ENCODE results near the gene HTRA2.
"Not testable (repeated sequence)": the region's sequence is repeated elsewhere in the genome, so short reads cannot be mapped to it uniquely, and the experiment has no call there.

The HTRA2 gene

DNA sequence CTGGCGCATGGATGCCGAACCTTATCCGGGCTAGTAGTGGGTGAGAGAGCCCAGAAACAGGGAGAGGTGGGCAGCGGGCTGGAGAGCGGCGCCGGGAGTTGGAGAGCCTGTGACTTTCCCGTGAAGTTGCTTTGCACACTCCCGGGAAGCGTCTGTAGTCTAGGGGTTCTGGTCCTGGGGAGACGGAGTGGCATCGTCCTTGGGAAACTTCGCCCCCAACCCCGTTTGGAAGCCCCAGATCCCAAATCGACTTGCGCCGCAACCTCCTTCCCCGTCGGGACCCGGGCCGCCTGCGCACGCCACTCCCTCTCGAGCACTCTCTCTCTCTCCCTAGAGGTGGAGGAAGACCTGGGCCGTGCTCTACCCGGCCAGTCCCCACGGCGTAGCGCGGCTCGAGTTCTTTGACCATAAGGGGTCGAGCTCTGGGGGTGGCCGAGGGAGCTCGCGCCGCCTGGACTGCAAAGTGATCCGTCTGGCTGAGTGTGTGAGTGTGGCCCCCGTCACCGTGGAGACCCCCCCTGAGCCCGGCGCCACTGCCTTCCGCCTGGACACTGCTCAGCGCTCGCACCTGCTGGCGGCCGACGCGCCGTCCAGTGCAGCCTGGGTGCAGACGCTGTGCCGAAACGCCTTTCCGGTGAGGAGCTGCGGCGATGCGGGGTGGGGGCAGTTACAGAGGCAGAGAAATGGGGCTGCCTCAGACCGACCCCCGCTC is 25.2 kb downstream of the HTRA2 start:
- Mint-ChIP-seq H3K36me3 (ENCODE audit: low read depth) (no peaks in the 10 kb centered on the region), H3K4me3 (peak overlapping the region; percentile 94), H3K9me3 (no peaks in the 10 kb centered on the region), H3K4me1 (ENCODE audit: low read depth) (peaks cover 16% of the 10 kb centered on the region), H3K27ac (peak overlapping the region; percentile 85), H3K27me3 (peaks cover 18% of the 10 kb centered on the region)

DNA sequence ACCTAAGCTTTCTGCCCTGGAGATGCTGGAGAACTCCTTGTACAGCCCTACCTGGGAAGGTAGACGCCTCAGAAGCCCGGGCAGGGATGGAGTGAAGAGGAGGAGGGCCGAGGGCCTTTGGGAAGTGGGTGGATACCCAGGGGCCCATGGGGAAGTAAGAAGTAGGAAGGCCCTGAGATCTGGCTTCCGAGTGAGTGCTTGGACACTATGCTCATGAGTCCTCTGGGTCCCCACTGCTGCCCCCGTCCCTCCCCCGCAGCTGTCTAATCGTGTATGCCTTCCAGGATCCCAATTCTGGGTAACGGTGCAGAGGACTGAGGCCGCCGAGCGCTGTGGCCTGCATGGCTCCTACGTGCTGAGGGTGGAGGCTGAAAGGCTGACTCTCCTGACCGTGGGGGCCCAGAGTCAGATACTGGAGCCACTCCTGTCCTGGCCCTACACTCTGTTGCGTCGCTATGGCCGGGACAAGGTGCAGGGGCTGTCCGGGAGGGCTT is 25.9 kb downstream of the HTRA2 start:
- peak overlapping the region; percentile 85 for H3K27ac Mint-ChIP-seq
- H3K36me3 Mint-ChIP-seq (ENCODE audit: low read depth) = no peaks in the 10 kb centered on the region
- peaks cover 23% of the 10 kb centered on the region for H3K4me1 Mint-ChIP-seq (ENCODE audit: low read depth)
- peaks cover 14% of the 10 kb centered on the region for H3K27me3 Mint-ChIP-seq
- no peaks in the 10 kb centered on the region for H3K9me3 Mint-ChIP-seq
- peak overlapping the region; percentile 94 for H3K4me3 Mint-ChIP-seq

DNA sequence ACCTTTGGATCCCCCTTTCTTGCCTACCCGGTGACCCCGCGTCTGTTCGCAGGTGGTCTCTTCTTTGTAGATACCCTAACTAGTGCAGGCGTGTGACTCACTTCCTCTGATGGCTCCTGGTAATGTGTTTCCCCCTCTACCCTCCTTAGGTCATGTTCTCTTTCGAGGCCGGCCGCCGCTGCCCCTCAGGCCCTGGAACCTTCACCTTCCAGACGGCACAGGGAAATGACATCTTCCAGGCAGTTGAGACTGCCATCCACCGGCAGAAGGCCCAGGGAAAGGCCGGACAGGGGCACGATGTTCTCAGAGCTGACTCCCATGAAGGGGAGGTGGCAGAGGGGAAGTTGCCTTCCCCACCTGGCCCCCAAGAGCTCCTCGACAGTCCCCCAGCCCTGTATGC is 26.4 kb downstream of the HTRA2 start:
- Mint-ChIP-seq H3K4me3 (peak overlapping the region; percentile 94), H3K36me3 (ENCODE audit: low read depth) (no peaks in the 10 kb centered on the region), H3K27me3 (peaks cover 12% of the 10 kb centered on the region), H3K9me3 (no peaks in the 10 kb centered on the region), H3K27ac (no peak overlapping the region), H3K4me1 (ENCODE audit: low read depth) (peaks cover 23% of the 10 kb centered on the region)

DNA sequence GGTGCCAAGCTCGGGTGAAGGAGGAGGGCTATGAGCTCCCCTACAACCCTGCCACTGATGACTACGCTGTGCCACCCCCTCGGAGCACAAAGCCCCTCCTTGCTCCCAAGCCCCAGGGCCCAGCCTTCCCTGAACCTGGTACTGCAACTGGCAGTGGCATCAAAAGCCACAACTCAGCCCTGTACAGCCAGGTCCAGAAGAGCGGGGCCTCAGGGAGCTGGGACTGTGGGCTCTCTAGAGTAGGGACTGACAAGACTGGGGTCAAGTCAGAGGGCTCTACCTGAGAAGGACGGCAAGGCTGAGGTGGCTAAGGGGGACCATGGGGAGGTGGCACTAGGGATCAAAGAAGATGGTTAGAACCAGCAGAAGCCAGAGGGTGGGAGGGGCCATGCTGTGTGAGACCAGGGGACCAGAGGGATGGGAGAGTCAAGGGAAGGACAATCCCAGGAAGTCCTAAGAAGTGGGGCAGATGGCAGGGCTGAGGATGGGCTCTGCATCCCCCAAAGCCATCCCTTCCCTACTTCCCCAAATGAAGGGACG is 27.2 kb downstream of the HTRA2 start:
- H3K36me3 Mint-ChIP-seq (ENCODE audit: low read depth) = no peaks in the 10 kb centered on the region
- peaks cover 23% of the 10 kb centered on the region for H3K4me1 Mint-ChIP-seq (ENCODE audit: low read depth)
- H3K9me3 Mint-ChIP-seq = no peaks in the 10 kb centered on the region
- H3K4me3 Mint-ChIP-seq = no peak overlapping the region
- peaks cover 12% of the 10 kb centered on the region for H3K27me3 Mint-ChIP-seq
- H3K27ac Mint-ChIP-seq = peak overlapping the region; percentile 34

DNA sequence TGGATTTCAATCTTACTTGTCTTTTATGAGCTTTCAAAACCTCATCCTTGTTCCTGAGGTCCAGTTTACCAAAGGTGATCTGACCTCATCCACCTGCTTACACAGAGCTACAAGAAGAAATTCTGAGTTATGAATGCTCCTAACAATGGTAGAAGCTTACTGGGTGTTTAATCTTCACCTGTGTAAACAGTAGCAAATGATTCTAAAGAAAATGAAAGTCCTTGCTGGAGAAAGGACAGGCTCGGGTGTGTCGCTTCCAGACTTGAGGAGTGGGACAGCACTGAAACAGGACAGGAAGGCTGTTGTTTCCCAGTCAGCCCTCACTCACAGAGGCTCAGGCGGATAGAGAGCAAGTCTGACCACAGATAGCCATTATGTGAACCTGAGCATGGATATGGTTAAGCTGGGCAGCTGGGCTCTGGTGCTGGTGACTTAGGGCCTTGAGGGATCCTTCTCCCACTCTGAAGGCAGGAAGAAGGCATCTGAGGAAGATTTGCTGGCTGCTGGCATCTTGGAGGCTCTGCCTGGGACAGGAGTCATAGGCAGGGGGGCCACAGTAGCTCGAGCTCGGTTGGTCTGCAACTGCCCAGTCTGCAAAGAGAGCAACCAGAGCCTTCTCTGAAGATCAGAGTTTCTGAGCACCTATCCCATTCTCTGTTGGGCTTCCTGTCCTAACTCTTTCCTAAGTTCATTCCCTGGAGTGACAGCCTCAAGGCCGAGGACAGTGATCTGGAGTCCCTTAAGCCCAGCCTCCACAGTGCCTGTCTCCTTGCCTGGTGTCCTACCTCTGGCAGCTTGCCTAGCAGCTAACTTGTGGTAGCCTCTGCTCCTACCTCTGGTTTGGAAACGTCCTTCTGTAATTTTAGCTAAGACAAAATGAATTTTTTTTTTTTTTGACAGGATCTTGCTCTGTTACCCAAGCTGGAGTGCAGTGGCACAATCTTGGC is 28.8 kb downstream of the HTRA2 start:
- Mint-ChIP-seq H3K9me3 (no peaks in the 10 kb centered on the region), H3K4me3 (no peak overlapping the region), H3K27ac (no peak overlapping the region), H3K36me3 (ENCODE audit: low read depth) (no peaks in the 10 kb centered on the region), H3K4me1 (ENCODE audit: low read depth) (peaks cover 27% of the 10 kb centered on the region), H3K27me3 (peaks cover 20% of the 10 kb centered on the region)

DNA sequence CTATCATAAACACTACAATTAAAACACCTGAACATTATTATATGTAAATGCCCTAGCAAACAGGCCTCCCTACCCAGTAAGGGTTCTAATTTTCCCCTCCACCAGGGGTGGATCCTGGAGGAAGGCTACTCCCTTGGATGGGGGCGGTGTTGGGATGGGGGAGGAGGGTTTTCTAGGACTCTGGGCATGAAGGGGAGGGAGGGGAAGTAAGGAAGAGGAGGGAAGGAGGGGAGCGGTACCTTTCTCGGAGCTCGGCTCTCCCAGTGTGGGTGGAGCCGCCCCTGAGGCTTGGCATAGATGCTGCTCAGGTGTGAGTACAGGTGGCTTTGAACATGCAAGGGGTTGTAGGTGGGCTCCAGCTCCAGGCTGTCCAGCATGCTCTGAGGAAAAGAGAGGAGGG is 30.2 kb downstream of the HTRA2 start:
- Mint-ChIP-seq H3K4me1 (ENCODE audit: low read depth) (peaks cover 24% of the 10 kb centered on the region), H3K36me3 (ENCODE audit: low read depth) (no peaks in the 10 kb centered on the region), H3K4me3 (no peak overlapping the region), H3K27me3 (peaks cover 25% of the 10 kb centered on the region), H3K27ac (no peak overlapping the region), H3K9me3 (no peaks in the 10 kb centered on the region)

DNA sequence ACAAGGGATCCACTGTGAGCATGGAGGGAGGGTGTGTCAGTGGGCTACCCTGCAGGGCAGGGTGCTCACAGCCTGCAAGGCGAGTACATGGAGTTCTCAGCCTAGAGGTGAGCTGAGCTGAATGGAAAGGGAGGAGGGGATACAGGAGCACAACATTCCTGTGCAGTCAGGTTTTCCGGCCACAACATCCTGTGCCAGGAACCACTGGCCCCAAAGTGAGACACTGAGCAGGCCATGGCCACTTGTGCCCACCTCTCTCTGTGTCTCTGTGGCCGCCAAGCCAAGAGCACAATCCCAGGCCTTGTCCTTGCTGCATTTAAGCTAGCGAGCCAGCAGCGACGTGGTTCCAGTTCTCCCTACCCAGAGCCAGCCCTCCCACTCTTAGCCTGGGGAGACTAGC is 30.9 kb downstream of the HTRA2 start:
- peaks cover 25% of the 10 kb centered on the region for H3K27me3 Mint-ChIP-seq

DNA sequence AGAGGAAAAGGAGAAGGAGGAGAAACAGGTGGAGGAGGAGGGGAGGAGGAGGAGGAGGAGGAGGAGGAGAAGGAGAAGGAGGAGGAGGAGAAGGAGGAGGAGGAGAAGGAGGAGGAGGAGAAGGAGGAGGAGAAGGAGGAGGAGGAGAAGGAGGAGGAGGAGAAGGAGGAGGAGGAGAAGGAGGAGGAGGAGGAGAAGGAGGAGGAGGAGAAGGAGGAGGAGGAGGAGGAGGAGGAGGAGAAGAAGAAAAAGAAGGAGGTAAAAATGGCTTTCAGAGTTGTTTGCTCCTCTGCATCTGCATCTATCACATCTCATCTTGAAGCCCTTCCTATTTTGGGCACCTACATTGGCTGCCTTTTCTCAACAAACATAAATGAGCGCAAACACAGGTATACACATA is 31.3 kb downstream of the HTRA2 start:
- not testable (repeated sequence) for H3K4me3 Mint-ChIP-seq; H3K36me3 Mint-ChIP-seq (ENCODE audit: low read depth); H3K9me3 Mint-ChIP-seq; H3K27ac Mint-ChIP-seq
- peaks cover 25% of the 10 kb centered on the region for H3K27me3 Mint-ChIP-seq
- peaks cover 21% of the 10 kb centered on the region for H3K4me1 Mint-ChIP-seq (ENCODE audit: low read depth)

More for the DNA sequence above, 30.9 kb downstream of the HTRA2 start:
- no peak overlapping the region for H3K27ac Mint-ChIP-seq
- no peaks in the 10 kb centered on the region for H3K9me3 Mint-ChIP-seq
- no peak overlapping the region for H3K4me3 Mint-ChIP-seq
- H3K4me1 Mint-ChIP-seq (ENCODE audit: low read depth) = peaks cover 20% of the 10 kb centered on the region
- no peaks in the 10 kb centered on the region for H3K36me3 Mint-ChIP-seq (ENCODE audit: low read depth)

DNA sequence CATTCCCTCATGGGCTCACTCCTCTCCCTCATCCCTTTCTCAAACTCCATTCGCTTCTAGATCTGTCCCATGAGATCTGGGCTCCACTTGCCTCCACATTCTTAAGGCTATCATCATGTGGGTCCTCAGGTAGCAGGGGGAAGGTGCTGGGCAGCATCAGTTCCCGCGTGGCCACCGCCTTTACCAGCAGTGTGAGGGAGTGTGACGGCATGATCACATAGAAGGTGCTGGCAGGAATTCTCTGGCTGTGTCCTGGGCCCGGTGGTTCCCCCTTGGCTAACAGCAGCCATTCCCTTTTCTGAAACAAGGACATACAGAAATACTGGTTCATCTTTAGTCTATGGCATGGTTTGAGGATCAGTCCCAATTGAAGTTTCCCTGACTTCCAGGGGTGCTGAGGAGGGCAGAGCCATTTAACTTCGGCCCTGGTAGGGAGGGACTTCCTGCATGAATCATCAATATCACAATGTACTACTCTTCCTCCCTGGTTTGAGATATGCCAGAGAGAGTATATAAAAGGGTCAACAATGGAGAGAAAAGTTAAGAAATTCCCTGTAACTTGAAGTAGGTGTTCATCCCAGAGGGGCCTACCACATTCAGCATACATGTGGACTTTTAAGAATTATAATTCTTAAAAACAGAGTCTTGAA is 32.5 kb downstream of the HTRA2 start:
- H3K36me3 Mint-ChIP-seq (ENCODE audit: low read depth) = no peaks in the 10 kb centered on the region
- no peak overlapping the region for H3K27ac Mint-ChIP-seq
- H3K27me3 Mint-ChIP-seq = peaks cover 25% of the 10 kb centered on the region
- peaks cover 26% of the 10 kb centered on the region for H3K4me1 Mint-ChIP-seq (ENCODE audit: low read depth)
- no peaks in the 10 kb centered on the region for H3K9me3 Mint-ChIP-seq
- H3K4me3 Mint-ChIP-seq = no peak overlapping the region

DNA sequence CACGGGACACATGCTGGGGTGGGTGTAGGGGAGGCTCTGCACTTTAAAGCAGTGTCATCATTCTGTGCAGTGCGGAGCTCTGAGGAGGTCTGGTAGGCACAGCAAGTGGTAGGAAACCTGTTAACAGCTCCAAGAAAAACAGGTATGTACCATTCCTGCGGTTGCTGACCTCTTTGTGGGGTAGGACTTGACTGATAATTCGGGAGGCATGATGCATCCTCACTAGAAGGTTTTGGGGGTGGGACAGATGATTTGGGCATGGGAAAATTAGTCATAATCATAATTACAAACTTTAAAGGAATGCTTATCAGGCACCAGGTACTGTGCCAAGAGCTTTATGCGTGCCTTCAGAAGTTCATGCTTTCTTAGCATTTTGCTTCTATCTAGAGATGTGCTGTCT is 34.5 kb downstream of the HTRA2 start:
- peaks cover 45% of the 10 kb centered on the region for H3K4me1 Mint-ChIP-seq (ENCODE audit: low read depth)
- H3K27me3 Mint-ChIP-seq = peaks cover 33% of the 10 kb centered on the region
- no peak overlapping the region for H3K27ac Mint-ChIP-seq
- no peaks in the 10 kb centered on the region for H3K36me3 Mint-ChIP-seq (ENCODE audit: low read depth)
- H3K4me3 Mint-ChIP-seq = no peak overlapping the region
- no peaks in the 10 kb centered on the region for H3K9me3 Mint-ChIP-seq

DNA sequence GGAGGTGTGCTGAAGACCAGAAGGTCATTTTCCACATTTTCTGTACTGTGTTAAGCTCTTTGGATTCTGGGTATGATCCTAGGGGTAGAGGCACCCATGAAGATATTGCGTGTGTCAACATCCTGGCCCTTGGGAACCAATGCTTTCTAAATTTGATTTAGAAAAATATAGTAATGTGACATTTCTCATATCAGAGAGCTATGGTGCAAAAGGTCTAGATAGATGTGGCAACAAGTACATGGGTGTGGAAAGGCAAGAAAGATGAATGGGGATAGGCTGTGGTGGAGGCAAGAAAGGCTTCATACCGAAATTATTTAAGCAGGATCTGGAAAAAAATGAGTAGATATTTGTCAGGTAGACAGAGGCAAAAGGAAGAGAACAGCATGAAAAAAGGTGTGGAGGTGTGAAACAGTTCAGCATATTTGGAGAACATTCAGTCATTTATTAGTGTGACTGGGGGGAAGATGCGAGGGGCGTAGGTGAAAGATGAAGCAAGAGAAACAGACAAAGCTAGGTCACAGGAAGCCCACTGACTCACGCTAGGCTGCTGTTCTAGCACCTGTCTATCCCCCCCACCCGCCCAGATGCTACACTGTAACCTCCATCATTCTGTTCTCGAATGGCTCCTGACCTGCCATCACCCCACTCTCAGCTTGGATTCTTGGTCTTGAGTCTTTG is 36.5 kb downstream of the HTRA2 start:
- Mint-ChIP-seq H3K4me3 (peak overlapping the region; percentile 68), H3K27me3 (peaks cover 27% of the 10 kb centered on the region)

DNA sequence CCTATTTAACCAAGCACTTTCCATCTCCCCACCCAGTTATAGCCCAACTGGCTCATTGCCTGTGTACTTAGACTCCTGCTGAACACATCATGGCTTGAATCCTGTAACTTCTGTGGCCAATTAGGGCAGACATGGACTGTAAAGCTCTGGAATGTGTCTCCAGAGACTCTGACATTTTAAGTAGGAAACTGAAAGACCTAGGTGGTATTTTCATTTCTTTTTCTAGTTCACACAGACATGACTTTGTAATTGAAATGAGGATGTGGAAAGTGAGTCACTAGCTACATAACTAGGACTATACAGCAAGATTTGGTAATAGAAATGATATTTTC is 37.0 kb downstream of the HTRA2 start:
- H3K9me3 Mint-ChIP-seq = no peaks in the 10 kb centered on the region
- peak overlapping the region; percentile 68 for H3K4me3 Mint-ChIP-seq
- no peaks in the 10 kb centered on the region for H3K36me3 Mint-ChIP-seq (ENCODE audit: low read depth)
- peaks cover 22% of the 10 kb centered on the region for H3K27me3 Mint-ChIP-seq
- peak overlapping the region; percentile 90 for H3K27ac Mint-ChIP-seq
- H3K4me1 Mint-ChIP-seq (ENCODE audit: low read depth) = peaks cover 38% of the 10 kb centered on the region

More for the DNA sequence above, 36.5 kb downstream of the HTRA2 start:
- H3K27ac Mint-ChIP-seq = peak overlapping the region; percentile 90
- H3K9me3 Mint-ChIP-seq = no peaks in the 10 kb centered on the region
- H3K4me1 Mint-ChIP-seq (ENCODE audit: low read depth) = peaks cover 38% of the 10 kb centered on the region
- H3K36me3 Mint-ChIP-seq (ENCODE audit: low read depth) = no peaks in the 10 kb centered on the region

DNA sequence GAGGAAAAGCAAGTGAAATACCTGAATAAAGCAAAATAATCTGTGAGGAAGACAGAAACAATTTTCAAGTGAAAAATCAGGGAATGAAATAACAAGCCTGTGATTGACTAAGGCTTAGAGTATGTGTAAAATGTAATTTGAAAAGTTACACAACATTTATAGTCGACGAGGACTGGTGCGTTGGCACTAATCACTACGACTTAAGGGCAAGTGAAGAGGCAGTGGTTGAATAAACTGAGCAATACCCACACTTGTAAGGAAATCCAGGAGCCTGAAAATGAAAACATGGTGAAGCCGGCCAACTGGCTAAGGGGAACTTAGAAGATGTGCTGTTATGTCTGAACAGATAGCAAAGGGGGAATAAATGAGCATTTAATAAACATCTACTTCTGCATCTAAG is 38.1 kb downstream of the HTRA2 start:
- Mint-ChIP-seq H3K4me3 (no peak overlapping the region), H3K36me3 (ENCODE audit: low read depth) (no peaks in the 10 kb centered on the region), H3K4me1 (ENCODE audit: low read depth) (peaks cover 43% of the 10 kb centered on the region), H3K27ac (peak overlapping the region; percentile 1), H3K27me3 (peaks cover 13% of the 10 kb centered on the region), H3K9me3 (no peaks in the 10 kb centered on the region)

DNA sequence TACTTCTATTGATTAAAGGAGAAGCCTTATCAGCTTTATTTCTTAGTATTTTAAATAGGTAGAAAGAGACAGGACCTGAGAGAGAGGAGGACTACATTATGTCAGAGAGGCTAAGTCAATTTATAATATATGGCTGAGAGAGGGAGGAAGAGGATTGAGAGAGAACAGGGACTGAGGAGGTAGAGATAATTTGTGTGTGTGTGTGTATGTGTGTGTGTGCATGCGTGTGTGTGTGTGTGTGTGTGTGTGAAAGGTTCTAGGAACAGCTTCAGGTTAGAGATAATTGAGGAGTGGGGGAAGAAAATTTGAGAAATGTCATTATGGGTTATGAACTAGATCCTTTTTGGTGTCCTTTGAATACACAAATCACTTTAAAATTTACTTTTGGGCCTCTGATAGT is 40.0 kb downstream of the HTRA2 start:
- no peak overlapping the region for H3K4me3 Mint-ChIP-seq
- peaks cover 5% of the 10 kb centered on the region for H3K9me3 Mint-ChIP-seq
- H3K4me1 Mint-ChIP-seq (ENCODE audit: low read depth) = peaks cover 57% of the 10 kb centered on the region
- H3K27ac Mint-ChIP-seq = no peak overlapping the region
- no peaks in the 10 kb centered on the region for H3K36me3 Mint-ChIP-seq (ENCODE audit: low read depth)
- H3K27me3 Mint-ChIP-seq = peaks cover 8% of the 10 kb centered on the region

All from stimulated activated naive CD8-positive, alpha-beta T cell treated with anti-CD3 and anti-CD28 coated beads, Interleukin-15, Interleukin-2, amounts not matched to agents 100 ng/mL and 50 ng/mL, for 24 hours (primary cell).